NCI-H2171 treated with DMSO at 0.1 percent for 48 hours (cell line): ENCODE data around the gene SETDB1.

Source experiments
- DNase-seq: peaks from one replicate; lab custom pipeline; 2025; lab: John Stamatoyannopoulos, UW

Gene SETDB1

GRCh38 chr1:150931773-150932172 lies 5.6 kb downstream of the SETDB1 start:
- no peak for DNase-seq

DNA sequence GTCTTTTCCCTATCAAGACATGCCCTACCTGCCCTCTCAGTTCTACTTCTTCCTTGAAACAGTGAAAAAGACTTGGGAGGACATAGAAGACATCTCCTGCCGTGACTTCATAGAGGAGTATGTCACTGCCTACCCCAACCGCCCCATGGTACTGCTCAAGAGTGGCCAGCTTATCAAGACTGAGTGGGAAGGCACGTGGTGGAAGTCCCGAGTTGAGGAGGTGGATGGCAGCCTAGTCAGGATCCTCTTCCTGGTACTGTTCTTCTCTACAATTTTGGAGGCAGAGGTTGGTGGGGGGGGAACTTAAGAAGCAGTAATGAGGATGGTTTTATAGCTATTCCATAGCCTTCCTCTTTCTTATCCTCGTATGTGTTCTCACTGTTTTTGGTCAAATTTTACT lies 18.7 kb downstream of the SETDB1 start:
- no peak for DNase-seq

DNA sequence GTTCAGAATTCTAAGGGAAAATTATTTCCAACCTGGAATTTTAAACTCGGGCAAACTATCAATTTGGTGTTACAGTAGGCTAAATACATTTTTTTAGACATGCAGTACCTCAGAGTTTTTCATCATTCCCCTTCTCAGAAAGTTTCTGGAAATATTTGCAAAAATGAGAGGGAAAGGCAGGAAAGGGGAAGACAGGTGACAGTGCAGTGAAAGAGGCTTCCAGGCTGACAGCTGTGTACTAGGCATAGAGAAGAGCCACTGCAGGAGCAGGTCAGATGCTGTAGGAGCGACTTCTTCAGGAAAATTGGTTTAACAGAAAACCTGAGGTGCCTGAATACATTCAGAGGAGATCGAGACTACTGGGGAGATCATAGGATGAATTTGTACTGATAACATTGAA lies 28.5 kb downstream of the SETDB1 start:
- DNase-seq: no peak

- DNase-seq: no peak
Measured at GRCh38 chr1:150955280-150955679, 29.1 kb downstream of the SETDB1 start.

DNA sequence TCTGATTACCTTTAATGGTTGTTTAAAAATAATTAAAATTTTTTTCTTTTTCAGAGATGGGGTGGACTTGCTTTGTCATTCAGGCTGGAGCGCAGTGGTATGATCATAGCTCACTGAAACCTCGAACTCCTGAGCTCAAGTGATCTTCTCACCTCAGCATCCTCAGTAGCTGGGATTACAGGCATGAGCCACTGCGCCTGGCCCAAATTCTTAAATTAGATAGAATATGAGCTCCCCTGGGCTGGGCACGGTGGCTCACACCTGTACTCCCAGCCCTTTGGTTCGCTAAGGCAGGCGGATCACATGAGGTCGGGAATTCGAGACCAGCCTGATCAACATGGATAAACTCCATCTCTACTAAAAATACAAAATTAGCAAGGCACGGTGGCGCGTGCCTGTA lies 31.5 kb downstream of the SETDB1 start:
- no peak for DNase-seq

DNA sequence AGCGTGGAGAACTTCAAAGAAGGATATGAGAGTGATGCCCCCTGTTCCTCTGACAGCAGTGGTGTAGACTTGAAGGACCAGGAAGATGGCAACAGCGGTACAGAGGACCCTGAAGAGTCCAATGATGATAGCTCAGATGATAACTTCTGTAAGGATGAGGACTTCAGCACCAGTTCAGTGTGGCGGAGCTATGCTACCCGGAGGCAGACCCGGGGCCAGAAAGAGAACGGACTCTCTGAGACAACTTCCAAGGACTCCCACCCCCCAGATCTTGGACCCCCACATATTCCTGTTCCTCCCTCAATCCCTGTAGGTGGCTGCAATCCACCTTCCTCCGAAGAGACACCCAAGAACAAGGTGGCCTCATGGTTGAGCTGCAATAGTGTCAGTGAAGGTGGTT lies 34.5 kb downstream of the SETDB1 start:
- no peak for DNase-seq

DNA sequence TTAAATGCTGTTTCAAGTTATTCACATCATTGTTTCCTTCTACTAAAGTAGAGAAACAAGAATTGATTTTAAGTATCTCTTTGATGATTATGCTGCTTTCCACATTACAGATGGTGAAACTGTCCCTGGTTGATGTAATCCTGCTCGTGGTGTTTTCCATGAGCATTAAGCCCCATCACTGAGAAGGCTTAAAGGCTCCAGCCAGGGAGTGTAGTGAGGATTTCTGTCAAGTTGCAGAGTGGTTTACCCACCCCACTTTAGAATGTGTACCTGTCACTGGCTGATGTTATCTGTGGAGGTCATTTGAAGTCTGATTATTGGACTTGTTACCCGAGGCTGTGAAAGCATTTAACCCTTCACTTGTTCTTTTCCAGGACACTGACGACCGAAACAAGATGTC lies 35.6 kb downstream of the SETDB1 start:
- no peak for DNase-seq

- DNase-seq: no peak
Measured at GRCh38 chr1:150963321-150964163, 37.4 kb downstream of the SETDB1 start.

- no peak for DNase-seq
Measured at GRCh38 chr1:150964164-150964489, 38.0 kb downstream of the SETDB1 start.

DNA sequence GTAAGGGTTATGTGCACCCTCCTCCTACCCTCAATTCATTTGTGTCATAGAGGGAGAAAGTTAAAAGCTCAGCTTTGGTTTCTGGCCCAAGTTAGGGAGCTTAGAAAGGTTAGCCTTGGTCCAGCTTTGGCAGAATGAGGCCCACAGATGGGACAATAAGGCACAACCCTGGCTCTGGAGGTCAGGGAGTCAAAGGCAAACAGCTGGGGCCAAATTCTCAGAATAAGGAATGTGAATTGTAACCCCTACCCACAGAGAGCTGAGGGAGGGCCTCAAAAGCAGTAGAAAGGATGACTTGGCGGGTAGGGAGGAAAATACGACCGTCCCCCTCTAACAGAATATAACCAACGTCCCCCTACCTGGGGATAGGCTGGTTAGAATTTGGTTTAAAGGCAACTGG lies 39.4 kb downstream of the SETDB1 start:
- DNase-seq: no peak

- DNase-seq: no peak
Measured at GRCh38 chr1:150966011-150966410, 39.8 kb downstream of the SETDB1 start.

- DNase-seq: no peak
Measured at GRCh38 chr1:150967936-150968335, 41.8 kb downstream of the SETDB1 start.

DNA sequence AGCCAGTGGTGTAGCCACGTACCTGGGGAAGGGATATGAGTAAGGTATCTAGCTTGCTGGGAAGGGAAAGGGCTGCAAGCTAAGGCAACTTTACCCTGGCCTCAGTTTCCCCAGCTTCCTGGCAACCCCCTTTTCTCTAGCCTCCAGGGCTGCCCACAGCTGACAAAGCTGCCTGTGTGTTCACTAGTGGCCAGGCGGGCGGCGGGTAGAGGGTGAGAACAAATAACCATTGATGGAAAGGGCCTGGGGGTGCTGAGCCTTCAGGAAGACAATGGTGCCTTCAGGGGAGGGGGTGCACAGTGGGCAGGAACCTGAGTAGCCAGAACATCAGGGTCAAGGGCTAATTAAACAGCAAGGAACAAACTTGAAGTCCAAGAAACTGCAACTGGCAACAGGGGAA lies 42.3 kb downstream of the SETDB1 start:
- DNase-seq: no peak

- no peak for DNase-seq
Measured at GRCh38 chr1:150969626-150970025, 43.5 kb downstream of the SETDB1 start.

DNA sequence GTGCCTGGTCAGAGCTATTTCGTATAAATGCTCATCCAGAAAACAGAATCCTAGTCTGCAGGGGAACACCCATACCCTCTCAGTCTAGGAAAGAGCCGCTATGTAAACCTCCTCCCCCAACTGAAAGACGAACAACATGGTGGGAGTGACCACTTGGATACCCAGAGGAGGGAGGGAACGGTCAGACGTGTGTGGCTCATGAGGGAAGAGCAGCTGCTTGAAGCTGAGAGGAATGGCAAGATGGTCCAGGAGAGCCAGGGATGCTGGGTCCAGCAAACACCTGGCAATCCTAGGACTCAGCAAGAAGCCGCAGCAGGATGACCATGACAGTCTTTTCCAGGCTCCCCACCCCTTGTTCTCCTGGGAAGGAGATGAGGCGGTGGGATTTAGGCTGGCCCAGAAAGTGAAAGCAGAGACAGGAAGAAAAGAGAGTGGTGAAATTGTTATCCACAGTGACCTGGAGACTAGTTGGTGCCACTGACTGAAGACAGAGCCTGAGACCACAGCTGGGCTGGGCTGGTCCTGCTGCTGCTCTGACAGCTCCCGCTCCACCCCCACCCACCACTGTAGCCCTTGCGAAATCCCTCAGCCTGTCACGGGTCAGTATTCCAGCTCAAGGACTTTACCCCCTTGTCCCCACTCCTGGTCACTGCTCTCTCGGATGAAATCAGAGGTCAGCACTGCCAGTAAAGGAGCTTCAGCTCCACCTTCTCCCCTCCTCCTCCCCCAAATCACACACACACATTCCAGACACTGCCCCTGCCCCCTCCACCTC lies 44.8 kb downstream of the SETDB1 start:
- no peak for DNase-seq

DNA sequence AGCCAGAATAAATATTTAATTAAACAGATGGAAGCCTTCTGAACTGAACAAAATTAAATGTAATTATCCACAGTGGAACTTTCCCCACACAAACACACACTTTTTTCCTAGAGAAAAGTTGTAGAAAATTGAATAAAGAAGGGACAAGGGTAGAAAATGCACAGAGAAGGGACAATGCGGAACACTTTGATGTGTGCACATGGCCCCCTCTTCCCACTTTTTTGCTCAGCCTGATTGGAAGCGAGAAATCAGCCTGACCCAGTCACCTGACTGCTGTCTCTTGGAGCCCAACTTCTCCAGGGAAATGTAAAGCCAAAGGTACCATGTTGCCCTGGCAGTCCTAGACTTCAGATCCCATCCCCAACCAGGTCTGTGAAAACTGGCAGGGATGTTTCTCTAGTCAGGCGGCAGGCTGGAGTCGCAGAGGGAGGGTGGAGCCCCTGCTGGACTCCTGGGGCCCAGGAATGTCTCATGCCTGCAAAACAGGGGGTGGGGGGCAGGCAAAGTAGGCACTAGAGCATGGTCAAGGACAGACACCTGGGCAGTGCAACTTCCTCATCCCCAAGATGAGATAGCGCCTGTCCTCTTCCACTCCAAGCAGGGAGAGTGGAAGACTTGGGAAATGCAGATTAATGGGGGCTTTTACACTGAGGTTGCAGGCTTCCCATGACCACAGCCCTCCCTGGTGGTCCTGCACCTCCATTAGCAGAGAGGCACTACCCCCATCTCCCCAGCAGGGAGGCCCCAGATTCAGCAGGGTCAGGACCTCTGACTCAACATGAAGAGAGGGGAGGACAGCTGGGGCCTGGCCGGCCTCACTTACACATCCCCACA lies 45.6 kb downstream of the SETDB1 start:
- DNase-seq: no peak

- DNase-seq: no peak
Measured at GRCh38 chr1:150972417-150972940, 46.3 kb downstream of the SETDB1 start.

DNA sequence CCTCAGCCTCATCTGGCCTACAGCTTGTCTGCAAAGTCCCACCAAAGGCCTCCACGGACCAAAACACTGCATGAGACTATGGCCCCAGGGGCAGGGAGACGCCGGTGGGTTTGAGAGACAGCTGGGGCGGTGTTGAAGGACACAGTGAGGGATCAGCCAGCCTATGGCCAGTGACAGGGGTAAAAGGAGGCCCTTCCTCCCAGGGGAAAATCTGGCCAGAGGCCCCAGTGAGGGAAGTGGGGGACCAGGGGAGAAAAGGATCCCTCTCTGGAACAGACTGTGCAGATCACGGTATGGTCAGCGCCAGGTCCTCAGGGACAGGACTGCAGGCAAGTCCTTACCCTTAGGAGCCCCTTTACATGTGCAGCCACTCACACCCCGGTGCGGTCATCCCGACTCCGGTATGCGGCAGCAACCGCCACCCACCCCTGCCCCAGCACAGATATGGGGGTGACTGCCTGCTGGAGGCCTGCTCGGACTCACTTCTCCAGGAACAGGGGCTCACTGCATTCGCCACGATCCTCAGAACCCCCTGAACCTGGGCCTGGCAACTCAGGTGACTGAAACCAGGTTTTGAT lies 47.2 kb downstream of the SETDB1 start:
- no peak for DNase-seq

DNA sequence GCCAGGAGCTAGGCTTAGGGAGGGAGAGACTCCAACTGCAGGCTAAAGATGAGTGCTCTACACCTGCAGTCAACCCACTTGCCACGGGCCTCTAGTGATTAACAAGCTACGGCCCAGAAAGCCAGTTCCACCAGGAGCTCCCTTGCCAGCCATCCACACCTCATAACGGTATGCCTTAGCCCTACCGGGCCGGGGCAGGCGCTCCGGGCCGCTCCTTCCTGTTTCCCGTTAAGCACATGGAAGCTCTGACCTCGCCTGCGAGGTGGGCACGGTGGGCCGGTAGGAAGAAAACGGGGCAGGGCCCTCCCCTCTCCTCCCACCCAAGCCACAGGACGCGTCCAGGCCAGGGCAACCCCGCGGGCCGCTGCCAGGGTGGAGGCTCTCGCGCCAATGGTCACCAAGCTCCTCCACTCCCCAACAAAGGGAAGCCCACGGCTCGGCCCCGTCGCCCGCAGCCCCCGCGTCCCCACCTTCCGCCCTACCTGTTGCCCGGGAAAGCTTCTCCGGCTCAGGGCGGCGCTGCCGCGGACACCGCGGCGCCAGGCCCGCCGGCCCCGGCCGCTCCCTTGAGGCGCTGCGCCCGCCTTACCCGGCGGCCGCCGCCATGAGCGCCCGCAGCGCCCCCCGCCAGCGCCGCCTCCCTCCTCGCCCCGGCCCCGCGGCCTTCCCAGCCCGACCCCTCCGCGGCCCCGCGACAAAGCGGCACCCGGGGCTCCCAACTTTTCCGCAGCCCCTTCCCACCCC lies 47.8 kb downstream of the SETDB1 start:
- peak; percentile 13 for DNase-seq

GRCh38 chr1:150974580-150975478 lies 48.7 kb downstream of the SETDB1 start, which contains the start of gene CERS2:
TSS of gene CERS2 (minus strand) at chr1:150974835. CDS start at chr1:150969090, 5,745 bp downstream.
- DNase-seq: peak; percentile 48
